SH-SY5Y (cell line): ENCODE results near the gene CDIPT.

Source experiments
- GATA2 ChIP-seq: IDR thresholded peaks from 2 replicates; pipeline ENCODE4 v1.6.1; 2011; ENCODE audit warnings: mild to moderate bottlenecking, low read depth, low read length
- GATA3 ChIP-seq: IDR thresholded peaks from 2 replicates; pipeline ENCODE4 v1.6.1; 2011; ENCODE audit warnings: low read depth, mild to moderate bottlenecking, low read length, moderate library complexity

Gene CDIPT

DNA sequence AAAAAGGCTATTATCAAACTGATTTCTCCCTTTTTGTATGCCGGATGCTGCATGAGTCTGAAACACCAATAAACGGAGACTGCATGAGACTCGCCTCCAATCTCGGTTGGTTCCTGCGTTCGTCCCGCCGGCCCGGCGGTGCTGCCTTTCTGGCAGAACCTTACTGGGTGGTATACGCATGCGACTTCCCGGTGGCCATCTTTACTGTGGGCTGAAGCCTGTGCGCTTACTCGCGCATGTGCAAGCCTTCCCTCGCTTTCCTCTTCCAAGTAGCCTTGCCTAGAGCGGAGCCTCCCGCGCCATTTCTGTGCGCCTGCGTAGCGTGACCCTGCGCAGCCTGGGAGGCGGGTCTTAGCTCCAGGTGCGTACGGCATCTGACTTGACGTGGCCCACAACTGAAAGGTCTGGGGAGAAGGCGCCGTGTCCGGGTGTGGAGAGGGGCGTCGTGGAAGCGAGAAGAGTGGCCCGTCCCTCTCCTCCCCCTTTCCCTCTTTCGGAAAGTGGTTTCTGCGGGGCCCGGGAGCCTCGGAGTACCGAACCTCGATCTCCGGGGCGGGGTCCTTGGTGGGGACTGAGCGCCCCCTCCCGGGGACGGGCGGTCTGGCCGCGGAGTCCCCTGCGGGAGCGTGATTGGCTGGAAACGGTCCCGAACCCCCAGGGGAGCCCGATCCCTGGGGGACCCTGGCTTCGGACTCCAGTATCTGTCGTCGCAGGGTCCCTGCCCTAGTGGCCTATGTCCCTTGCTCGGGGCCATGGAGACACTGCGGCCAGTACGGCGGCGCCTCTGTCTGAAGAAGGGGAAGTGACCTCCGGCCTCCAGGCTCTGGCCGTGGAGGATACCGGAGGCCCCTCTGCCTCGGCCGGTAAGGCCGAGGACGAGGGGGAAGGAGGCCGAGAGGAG, 47.0 kb downstream of the CDIPT start, which contains the start of gene PAGR1:
PAGR1 (plus strand) TSS at position 360 of the 901 bp plus-strand sequence; CDS start at position 734, 374 bp downstream.
- no peak for TF ChIP-seq GATA2

- TF ChIP-seq GATA3 (no peak), GATA2 (no peak)
Measured at GRCh38 chr16:29815032-29815721, 47.8 kb downstream of the CDIPT start.

DNA sequence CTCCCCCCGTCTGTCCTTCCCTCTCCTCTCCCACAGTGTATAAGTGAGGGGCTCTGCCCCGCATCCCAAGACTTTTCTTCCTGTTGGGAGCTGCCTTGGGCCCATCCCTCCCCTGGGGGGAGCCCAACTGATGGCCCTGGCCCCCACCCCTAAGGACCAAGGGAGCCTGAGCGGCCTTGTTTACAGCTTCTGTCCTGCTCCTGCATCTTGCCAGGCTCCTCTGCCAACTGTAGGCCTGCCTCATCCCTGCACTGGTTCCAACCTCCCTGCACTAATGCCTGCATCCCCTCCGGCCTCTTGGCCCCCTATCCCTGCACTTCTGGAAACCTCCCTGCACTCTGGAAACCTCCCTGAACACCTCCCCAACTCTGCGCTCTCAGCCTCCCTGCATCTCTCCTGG, 48.4 kb downstream of the CDIPT start:
- no peak for TF ChIP-seq GATA3
- TF ChIP-seq GATA2 = no peak

DNA sequence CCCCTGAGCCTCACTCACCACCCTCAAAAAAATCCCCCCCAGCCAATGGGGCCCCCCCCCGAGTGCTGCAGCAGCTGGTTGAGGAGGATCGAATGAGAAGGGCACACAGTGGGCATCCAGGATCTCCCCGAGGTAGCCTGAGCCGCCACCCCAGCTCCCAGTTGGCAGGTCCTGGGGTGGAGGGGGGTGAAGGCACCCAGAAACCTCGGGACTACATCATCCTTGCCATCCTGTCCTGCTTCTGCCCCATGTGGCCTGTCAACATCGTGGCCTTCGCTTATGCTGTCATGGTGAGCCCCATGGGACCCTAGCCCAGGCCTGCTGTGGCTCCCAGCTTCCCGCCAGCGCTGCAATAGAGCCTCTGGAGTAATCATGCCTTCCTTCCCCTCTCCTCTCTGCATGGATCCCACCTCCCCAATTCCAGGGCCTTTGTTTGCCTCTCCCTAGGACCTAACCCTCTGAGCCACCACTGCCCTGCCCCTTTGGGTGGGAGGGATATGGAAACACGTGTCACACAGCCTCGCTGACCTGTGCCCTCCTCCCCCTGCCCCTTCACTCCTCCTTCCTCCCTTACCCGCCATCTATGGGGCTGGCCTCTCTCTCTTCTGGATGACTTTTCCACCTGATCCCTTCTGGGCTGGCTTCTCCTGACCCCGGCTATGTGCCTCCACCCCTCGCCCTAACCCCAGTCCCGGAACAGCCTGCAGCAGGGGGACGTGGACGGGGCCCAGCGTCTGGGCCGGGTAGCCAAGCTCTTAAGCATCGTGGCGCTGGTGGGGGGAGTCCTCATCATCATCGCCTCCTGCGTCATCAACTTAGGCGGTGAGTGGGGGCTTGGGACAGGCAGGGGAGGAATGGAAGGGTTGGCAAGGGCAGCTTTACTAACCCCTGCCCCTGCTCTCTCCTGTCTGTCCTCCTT, 49.1 kb downstream of the CDIPT start:
- TF ChIP-seq GATA3 = no peak
- TF ChIP-seq GATA2 = no peak

- TF ChIP-seq GATA2 (no peak), GATA3 (no peak)
Measured at GRCh38 chr16:29812754-29813643, 50.0 kb downstream of the CDIPT start.

GRCh38 chr16:29811896-29812665, 50.9 kb downstream of the CDIPT start, which contains the start of gene PRRT2:
TSS of gene PRRT2 (plus strand) at chr16:29812193. CDS start at chr16:29813055, 862 bp downstream.
- no peak for TF ChIP-seq GATA3
- no peak for TF ChIP-seq GATA2

DNA sequence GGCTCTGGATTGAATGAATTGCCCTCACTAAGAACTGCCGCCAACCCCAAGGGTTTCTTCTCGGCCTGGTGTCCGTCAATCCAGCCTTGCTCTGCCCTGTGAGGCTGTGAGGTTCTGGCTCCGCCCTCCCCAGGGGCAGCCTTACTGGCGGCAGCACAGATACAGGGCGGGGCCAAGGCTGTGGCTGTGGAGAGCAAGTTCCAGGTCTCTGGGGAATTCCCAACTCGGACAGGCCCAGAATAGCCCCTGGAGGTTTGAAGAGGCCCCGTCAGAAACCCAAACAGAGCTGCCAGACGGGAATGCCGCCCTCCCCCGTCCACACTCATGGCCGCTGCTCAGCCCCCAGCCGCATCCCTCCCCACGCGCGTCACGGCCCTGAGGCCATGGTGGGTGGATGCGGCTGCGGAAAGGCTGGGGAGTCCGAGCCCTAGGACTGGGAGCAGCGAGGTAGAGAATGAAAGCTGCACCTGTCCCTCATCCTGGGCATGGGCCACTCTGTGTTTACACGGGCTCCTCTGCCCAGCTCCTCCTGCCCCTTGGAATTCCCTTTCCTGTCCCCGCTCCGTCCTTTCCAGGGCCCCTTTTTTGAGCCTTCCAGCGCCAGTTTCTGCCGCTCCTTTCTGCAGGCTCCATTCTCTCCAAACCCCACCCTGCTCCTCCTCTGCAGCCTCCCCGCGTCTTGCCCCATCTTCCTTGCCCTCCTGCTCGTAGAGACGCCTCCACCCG, 51.7 kb downstream of the CDIPT start:
- TF ChIP-seq GATA2 (no peak), GATA3 (no peak)

GRCh38 chr16:29810699-29811169, 52.3 kb downstream of the CDIPT start:
- TF ChIP-seq GATA3 = no peak
- no peak for TF ChIP-seq GATA2

- TF ChIP-seq GATA3 (no peak), GATA2 (no peak)
Measured at GRCh38 chr16:29809850-29810698, 53.0 kb downstream of the CDIPT start.

DNA sequence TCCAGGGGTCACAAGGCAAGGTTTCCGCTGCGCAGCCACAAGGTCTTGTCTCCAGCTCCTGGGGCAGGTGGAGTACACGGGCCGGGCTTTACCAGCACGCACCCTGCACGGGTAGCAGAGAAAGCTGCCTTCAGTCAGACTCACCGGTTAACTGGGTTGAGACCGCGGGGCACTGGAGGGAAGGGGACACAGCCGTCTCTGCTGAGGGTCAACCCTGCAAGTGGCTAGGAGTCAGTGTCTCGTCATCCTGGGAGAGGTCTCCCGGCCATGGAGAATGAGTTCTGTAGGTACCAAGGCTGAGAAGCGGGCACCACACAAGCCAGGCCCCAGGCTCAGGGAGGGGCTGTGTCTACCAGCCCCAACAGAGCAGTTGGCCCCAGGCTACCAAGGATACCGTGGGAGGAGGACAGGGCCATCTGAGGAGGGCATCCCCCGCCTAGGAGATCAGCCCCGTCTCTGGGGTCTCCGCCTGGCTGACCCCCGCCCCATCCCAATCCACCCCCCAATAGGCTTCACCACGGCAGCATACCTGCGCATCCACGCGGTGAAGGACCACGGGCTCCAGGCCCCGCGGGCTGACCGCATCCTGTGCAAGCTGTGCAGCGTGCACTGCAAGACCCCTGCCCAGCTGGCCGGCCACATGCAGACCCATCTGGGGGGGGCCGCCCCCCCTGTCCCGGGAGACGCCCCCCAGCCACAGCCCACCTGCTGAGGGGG, 53.8 kb downstream of the CDIPT start:
- no peak for TF ChIP-seq GATA2
- no peak for TF ChIP-seq GATA3
